Memory B cell (primary cell): Measurements from ENCODE around the gene GFPT2.
A peak's percentile ranks its signal among the peaks of the same experiment; 100 is the strongest.

Source experiments
- ATAC-seq: fragments of 150-1000 bp; cut with Tn5 transposase; 2 replicates; pipeline ENCODE4 v1.10.0; 2021; ENCODE audit warnings: low read depth, mild to moderate bottlenecking, moderate library complexity
- DNase-seq, 2 donors: peaks; one replicate each; pipeline ENCODE4 v3.0.0; 2022; ENCODE audit warnings: low spot score in 2 of 2
- H3K27ac Mint-ChIP-seq: one replicate; pipeline ENCODE4 v1.8.0; 2022; ENCODE audit warnings: mild to moderate bottlenecking, moderate library complexity, mixed read lengths
- H3K27me3 Mint-ChIP-seq: one replicate; pipeline ENCODE4 v1.8.0; 2022; ENCODE audit warnings: mixed read lengths
- H3K36me3 Mint-ChIP-seq: one replicate; pipeline ENCODE4 v1.8.0; 2022; ENCODE audit warnings: mild to moderate bottlenecking, mixed read lengths
- H3K4me1 Mint-ChIP-seq: one replicate; pipeline ENCODE4 v1.8.0; 2022; ENCODE audit warnings: mixed read lengths
- H3K4me3 Mint-ChIP-seq: one replicate; pipeline ENCODE4 v1.8.0; 2022; ENCODE audit warnings: mild to moderate bottlenecking, moderate library complexity, mixed read lengths
- H3K9me3 Mint-ChIP-seq: one replicate; pipeline ENCODE4 v1.8.0; 2022; ENCODE audit warnings: mixed read lengths

The GFPT2 gene

GRCh38 chr5:180289966-180290365 lies 63.2 kb downstream of the GFPT2 start:
- peaks cover 16% of the 10 kb centered on the region for H3K36me3 Mint-ChIP-seq
- no peaks in the 10 kb centered on the region for H3K27me3 Mint-ChIP-seq
- DNase-seq (no peak), ATAC-seq (no peak)
- H3K4me3 Mint-ChIP-seq, result peak overlapping the region; percentile 94
- H3K27ac Mint-ChIP-seq, result no peak overlapping the region
- H3K9me3 Mint-ChIP-seq, result no peaks in the 10 kb centered on the region
- H3K4me1 Mint-ChIP-seq, result peaks cover 40% of the 10 kb centered on the region

- ATAC-seq (no peak), DNase-seq (no peak)
- Mint-ChIP-seq H3K4me1 (peaks cover 42% of the 10 kb centered on the region), H3K36me3 (peaks cover 21% of the 10 kb centered on the region), H3K27me3 (no peaks in the 10 kb centered on the region), H3K9me3 (no peaks in the 10 kb centered on the region), H3K4me3 (no peak overlapping the region), H3K27ac (no peak overlapping the region)
Measured at GRCh38 chr5:180289433-180289832, 63.7 kb downstream of the GFPT2 start.

GRCh38 chr5:180287868-180288267 lies 65.3 kb downstream of the GFPT2 start:
- ATAC-seq, result no peak
- Mint-ChIP-seq H3K27me3 (no peaks in the 10 kb centered on the region), H3K4me1 (peaks cover 31% of the 10 kb centered on the region), H3K36me3 (peaks cover 32% of the 10 kb centered on the region), H3K27ac (no peak overlapping the region), H3K4me3 (no peak overlapping the region), H3K9me3 (no peaks in the 10 kb centered on the region)
- DNase-seq, result no peak

- no peak overlapping the region for H3K4me3 Mint-ChIP-seq
- DNase-seq, result no peak
- H3K27me3 Mint-ChIP-seq, result no peaks in the 10 kb centered on the region
- H3K36me3 Mint-ChIP-seq, result peaks cover 37% of the 10 kb centered on the region
- H3K4me1 Mint-ChIP-seq, result peaks cover 28% of the 10 kb centered on the region
- no peak for ATAC-seq
- H3K27ac Mint-ChIP-seq, result no peak overlapping the region
- H3K9me3 Mint-ChIP-seq, result no peaks in the 10 kb centered on the region
Measured at GRCh38 chr5:180287404-180287803, 65.7 kb downstream of the GFPT2 start.

- H3K36me3 Mint-ChIP-seq, result peaks cover 57% of the 10 kb centered on the region
- H3K4me3 Mint-ChIP-seq, result no peak overlapping the region
- ATAC-seq (no peak), DNase-seq (no peak)
- H3K9me3 Mint-ChIP-seq, result peaks cover 3% of the 10 kb centered on the region
- peaks cover 20% of the 10 kb centered on the region for H3K4me1 Mint-ChIP-seq
- no peaks in the 10 kb centered on the region for H3K27me3 Mint-ChIP-seq
- no peak overlapping the region for H3K27ac Mint-ChIP-seq
Measured at GRCh38 chr5:180284149-180284548, 69.0 kb downstream of the GFPT2 start.

DNA sequence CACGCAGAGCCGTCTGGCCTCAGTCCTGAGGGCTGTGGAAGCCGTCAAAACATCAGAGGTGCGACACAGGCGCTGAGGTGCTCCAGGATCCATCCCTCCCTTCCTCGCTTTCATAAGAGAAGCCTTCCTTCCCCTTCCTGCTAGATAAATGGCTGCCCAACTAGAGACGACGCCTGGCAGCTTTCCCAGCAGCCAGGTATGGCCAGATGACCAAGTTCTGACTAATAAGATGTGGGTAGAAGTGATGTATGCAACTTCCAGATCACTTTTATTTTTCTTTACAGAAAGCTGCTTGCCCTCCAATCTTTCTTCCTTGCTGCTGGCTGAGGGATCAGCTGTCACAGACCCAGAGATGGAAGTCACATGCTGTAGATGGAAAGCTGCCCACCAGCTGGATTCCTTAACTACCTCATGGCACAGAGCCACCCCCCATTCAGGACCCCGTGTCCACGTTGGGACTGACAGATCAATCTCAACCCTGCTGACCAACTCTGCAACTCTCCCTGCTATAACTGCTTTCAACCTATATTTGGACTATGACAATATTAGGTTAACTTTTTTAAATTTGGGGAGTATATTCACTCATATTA lies 70.0 kb downstream of the GFPT2 start:
- DNase-seq, result no peak

GRCh38 chr5:180282281-180282680 lies 70.9 kb downstream of the GFPT2 start:
- peaks cover 65% of the 10 kb centered on the region for H3K36me3 Mint-ChIP-seq
- no peaks in the 10 kb centered on the region for H3K27me3 Mint-ChIP-seq
- ATAC-seq, result no peak

More for the DNA sequence above, 70.0 kb downstream of the GFPT2 start:
- peaks cover 61% of the 10 kb centered on the region for H3K36me3 Mint-ChIP-seq
- H3K27ac Mint-ChIP-seq, result no peak overlapping the region
- H3K4me3 Mint-ChIP-seq, result no peak overlapping the region
- no peaks in the 10 kb centered on the region for H3K27me3 Mint-ChIP-seq
- peaks cover 18% of the 10 kb centered on the region for H3K4me1 Mint-ChIP-seq
- ATAC-seq, result no peak
- peaks cover 4% of the 10 kb centered on the region for H3K9me3 Mint-ChIP-seq

GRCh38 chr5:180281706-180282105 lies 71.4 kb downstream of the GFPT2 start:
- no peaks in the 10 kb centered on the region for H3K27me3 Mint-ChIP-seq
- H3K4me1 Mint-ChIP-seq, result peaks cover 12% of the 10 kb centered on the region
- H3K27ac Mint-ChIP-seq, result no peak overlapping the region
- ATAC-seq (no peak), DNase-seq (no peak)
- peaks cover 66% of the 10 kb centered on the region for H3K36me3 Mint-ChIP-seq
- peaks cover 8% of the 10 kb centered on the region for H3K9me3 Mint-ChIP-seq
- no peak overlapping the region for H3K4me3 Mint-ChIP-seq

More at GRCh38 chr5:180282281-180282680, 70.9 kb downstream of the GFPT2 start:
- no peak overlapping the region for H3K27ac Mint-ChIP-seq
- H3K9me3 Mint-ChIP-seq, result peaks cover 6% of the 10 kb centered on the region
- no peak for DNase-seq
- H3K4me3 Mint-ChIP-seq, result no peak overlapping the region
- H3K4me1 Mint-ChIP-seq, result peaks cover 12% of the 10 kb centered on the region

- no peak for DNase-seq
- no peaks in the 10 kb centered on the region for H3K27me3 Mint-ChIP-seq
- no peak overlapping the region for H3K27ac Mint-ChIP-seq
- H3K4me3 Mint-ChIP-seq, result no peak overlapping the region
- peaks cover 30% of the 10 kb centered on the region for H3K9me3 Mint-ChIP-seq
- H3K36me3 Mint-ChIP-seq, result peaks cover 61% of the 10 kb centered on the region
- H3K4me1 Mint-ChIP-seq, result no peaks in the 10 kb centered on the region
- ATAC-seq, result no peak
Measured at GRCh38 chr5:180274695-180275094, 78.4 kb downstream of the GFPT2 start.

GRCh38 chr5:180271221-180271620 lies 81.9 kb downstream of the GFPT2 start:
- no peak for DNase-seq
- no peak for ATAC-seq
- peaks cover 22% of the 10 kb centered on the region for H3K9me3 Mint-ChIP-seq
- no peak overlapping the region for H3K4me3 Mint-ChIP-seq
- no peaks in the 10 kb centered on the region for H3K27me3 Mint-ChIP-seq
- no peak overlapping the region for H3K27ac Mint-ChIP-seq
- no peaks in the 10 kb centered on the region for H3K4me1 Mint-ChIP-seq
- peaks cover 61% of the 10 kb centered on the region for H3K36me3 Mint-ChIP-seq

- Mint-ChIP-seq H3K27me3 (no peaks in the 10 kb centered on the region), H3K36me3 (peaks cover 70% of the 10 kb centered on the region), H3K27ac (no peak overlapping the region), H3K4me3 (no peak overlapping the region), H3K4me1 (no peaks in the 10 kb centered on the region), H3K9me3 (peaks cover 26% of the 10 kb centered on the region)
- ATAC-seq, result no peak
- no peak for DNase-seq
Measured at GRCh38 chr5:180259260-180259611, 93.9 kb downstream of the GFPT2 start.

- peaks cover 68% of the 10 kb centered on the region for H3K36me3 Mint-ChIP-seq
- no peak overlapping the region for H3K4me3 Mint-ChIP-seq
- ATAC-seq, result no peak
- H3K27ac Mint-ChIP-seq, result no peak overlapping the region
- H3K4me1 Mint-ChIP-seq, result no peaks in the 10 kb centered on the region
- no peak for DNase-seq
- H3K9me3 Mint-ChIP-seq, result peaks cover 28% of the 10 kb centered on the region
- H3K27me3 Mint-ChIP-seq, result no peaks in the 10 kb centered on the region
Measured at GRCh38 chr5:180253036-180253824, 99.9 kb downstream of the GFPT2 start.

DNA sequence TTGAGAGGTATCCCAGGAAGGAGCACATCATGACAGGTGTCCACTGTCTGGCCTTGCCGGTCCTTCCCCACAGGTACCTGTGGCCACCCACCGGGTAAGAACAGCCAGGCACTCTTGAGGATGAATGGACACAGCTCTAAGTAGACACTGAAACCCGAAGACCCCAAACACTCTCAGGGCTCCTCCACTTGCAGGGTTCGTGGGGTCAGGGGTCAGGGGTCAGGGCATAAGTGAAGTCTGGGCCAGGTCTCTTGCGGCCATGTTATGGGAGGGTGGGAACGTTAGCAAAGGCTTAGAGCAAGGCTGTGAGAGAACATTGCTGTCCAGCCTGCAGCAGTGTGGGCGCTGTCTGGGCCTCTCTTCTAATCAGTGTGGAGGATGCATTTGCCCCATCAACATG lies 101.2 kb downstream of the GFPT2 start:
- Mint-ChIP-seq H3K9me3 (peaks cover 22% of the 10 kb centered on the region), H3K36me3 (peaks cover 68% of the 10 kb centered on the region), H3K4me3 (no peak overlapping the region), H3K27me3 (no peaks in the 10 kb centered on the region), H3K27ac (no peak overlapping the region), H3K4me1 (no peaks in the 10 kb centered on the region)
- ATAC-seq (no peak), DNase-seq (no peak)

- ATAC-seq (no peak), DNase-seq (no peak)
- H3K36me3 Mint-ChIP-seq, result peaks cover 70% of the 10 kb centered on the region
- peaks cover 24% of the 10 kb centered on the region for H3K9me3 Mint-ChIP-seq
- H3K27me3 Mint-ChIP-seq, result no peaks in the 10 kb centered on the region
- no peak overlapping the region for H3K27ac Mint-ChIP-seq
- H3K4me3 Mint-ChIP-seq, result no peak overlapping the region
- no peaks in the 10 kb centered on the region for H3K4me1 Mint-ChIP-seq
Measured at GRCh38 chr5:180251141-180251540, 102.0 kb downstream of the GFPT2 start.
